Putamen (tissue), 1 donor: ENCODE data around the gene MAPK1.
"Not testable (repeated sequence)": the region's sequence is repeated elsewhere in the genome, so short reads cannot be mapped to it uniquely, and the experiment has no call there.

ENCODE experiments used
- DNase-seq: peaks from one replicate; pipeline ENCODE4 v3.0.0-alpha.2; 2016; ENCODE audit warnings: low spot score

Gene MAPK1

GRCh38 chr22:21881841-21882753 lies 14.7 kb upstream of the MAPK1 start:
- no peak for DNase-seq

- peak; percentile 24 for DNase-seq
These were observed 9.2 kb upstream of the MAPK1 start for GRCh38 chr22:21876486-21877176.

GRCh38 chr22:21874953-21875352 lies 7.5 kb upstream of the MAPK1 start:
- not testable (repeated sequence) for DNase-seq

GRCh38 chr22:21873619-21874018 lies 6.2 kb upstream of the MAPK1 start:
- DNase-seq: no peak

- DNase-seq: not testable (repeated sequence)
These were observed 5.3 kb upstream of the MAPK1 start for GRCh38 chr22:21872741-21873140.

DNA sequence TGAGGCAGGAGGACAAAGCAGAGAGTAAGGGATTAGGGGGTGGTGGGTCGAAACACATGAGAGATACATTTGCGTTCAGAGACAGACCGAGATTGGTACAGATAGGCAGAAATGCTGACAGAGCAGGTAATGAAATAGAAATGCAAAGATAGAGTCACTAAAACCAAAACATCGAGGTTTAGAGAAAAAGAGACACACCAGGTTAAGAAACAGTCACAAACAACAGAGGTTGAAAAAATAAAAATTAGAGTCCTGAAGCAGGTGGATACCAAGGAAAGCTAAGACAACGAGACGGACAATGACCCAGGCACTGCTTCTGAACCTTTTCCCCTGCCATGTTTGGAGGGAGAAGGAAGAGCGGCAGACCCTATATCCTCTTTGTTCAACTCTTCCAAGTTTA lies 1.2 kb upstream of the MAPK1 start:
- no peak for DNase-seq

DNA sequence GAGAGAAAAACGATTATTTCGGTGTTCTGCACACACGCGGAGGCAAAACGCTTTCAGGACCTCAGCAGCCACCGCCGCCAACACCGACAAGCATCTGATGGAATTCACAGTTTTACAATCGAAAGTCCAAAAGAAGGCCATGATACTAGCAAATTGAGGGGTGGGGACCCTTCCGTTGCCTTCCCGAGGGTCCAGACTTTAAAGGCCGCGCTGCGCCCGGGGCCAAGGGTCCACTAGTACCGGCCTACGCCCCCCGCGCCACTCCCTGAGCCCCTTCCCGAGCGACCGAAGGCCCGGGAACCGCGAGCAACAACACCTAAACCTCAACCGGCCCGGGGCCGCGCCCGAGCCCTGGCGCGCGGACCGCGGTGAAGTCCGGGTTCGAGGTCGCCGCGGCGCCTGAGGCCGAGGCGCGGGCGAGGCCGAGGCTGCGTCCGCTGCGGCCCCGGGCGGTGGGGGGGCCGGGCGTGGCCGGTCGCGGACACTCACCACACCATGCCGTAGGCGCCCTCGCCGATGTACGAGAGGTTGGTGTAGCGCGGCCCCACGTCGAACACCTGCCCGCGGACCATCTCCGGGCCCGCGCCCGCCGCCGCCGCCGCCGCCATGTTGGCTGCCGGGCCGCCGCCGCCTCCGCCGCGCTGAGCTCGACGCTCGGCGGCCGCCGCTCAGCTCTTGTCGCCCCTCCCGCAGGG lies 465 bp downstream of the MAPK1 start:
- no peak for DNase-seq

GRCh38 chr22:21865041-21865440 lies 2.4 kb downstream of the MAPK1 start:
- DNase-seq: no peak

- DNase-seq: no peak
These were observed 4.8 kb downstream of the MAPK1 start for GRCh38 chr22:21862386-21863245.

- DNase-seq: no peak
These were observed 5.6 kb downstream of the MAPK1 start for GRCh38 chr22:21861851-21862250.

GRCh38 chr22:21861264-21861848 lies 6.1 kb downstream of the MAPK1 start:
- no peak for DNase-seq

DNA sequence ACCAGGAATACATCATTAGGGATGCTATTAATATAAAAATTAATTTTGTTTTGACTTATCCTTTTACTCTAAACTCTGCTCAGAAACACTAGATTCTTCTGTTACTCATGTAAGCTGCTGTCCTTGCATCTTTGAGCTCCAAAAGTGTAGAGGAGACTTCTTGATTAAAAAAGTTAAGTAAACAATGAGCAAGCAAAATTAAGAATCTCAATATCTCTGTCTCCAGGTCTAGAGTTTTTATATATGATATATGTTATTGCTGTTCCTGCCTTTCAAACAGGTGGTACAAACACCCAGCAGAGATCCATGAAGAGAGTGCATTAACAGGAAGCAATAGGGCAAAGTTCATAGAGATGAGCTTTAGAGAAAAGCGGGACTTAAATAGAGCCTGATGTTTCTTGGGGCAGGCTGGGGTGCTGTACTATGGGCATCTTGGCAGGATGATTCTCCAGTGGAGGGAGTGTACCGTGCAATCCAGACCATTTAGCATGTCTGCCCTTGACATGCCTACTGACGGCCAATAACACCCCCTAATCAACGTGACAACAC lies 6.9 kb downstream of the MAPK1 start:
- no peak for DNase-seq

DNA sequence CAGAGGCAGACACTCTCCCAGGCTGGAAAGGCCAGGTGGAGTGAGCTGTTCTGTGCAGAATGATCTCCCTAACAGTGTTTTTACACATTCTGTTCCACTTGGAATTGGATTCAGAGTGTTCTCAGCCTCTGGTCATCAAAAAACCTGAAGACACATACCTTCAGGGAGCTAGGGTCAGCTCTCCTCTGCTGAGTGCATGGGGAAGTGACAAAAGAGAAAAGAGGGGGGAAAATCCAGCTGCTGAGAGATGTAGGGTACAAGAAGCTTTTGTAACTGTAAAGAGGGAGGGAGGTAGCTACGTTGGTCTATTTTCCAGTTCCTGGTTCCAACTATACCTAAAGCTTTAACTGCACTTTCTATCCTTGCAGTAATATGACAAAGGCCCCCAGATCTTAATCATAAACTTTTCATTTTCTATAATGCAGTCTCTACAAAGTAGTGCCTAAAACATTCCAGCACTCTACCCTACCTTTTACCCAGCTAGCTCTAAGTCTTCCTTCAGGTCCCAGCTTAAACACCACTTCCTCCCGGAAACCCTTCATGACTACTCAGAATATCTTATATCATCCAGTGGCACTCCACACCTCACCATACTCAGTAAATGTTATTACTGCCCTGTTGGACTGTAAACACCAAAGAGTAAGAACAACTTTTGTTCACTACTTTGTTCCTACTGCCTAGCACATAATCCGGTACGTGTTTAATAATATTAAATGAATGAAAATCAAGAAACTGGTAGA lies 9.2 kb downstream of the MAPK1 start:
- DNase-seq: no peak

- no peak for DNase-seq
These were observed 9.9 kb downstream of the MAPK1 start for GRCh38 chr22:21857481-21857914.

- no peak for DNase-seq
These were observed 10.6 kb downstream of the MAPK1 start for GRCh38 chr22:21856868-21857267.

DNA sequence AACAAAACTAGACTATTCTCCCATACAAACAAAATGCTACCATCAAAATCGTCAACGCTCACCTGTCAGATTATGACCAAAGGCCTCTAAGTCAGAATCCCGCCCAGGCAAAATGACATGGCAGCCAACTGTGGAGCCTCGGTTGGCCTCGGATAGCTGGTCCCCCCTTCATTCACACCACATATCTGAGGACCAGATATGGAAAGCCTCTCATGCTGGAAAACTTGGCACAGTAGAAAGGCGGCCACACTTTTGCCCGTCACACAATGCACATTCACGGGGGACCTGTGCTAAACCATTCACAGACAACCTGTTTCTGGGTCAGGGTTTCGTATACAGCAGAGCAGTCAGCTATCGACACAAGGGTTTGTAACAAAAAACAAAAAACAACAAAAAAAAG lies 11.2 kb downstream of the MAPK1 start:
- DNase-seq: no peak

DNA sequence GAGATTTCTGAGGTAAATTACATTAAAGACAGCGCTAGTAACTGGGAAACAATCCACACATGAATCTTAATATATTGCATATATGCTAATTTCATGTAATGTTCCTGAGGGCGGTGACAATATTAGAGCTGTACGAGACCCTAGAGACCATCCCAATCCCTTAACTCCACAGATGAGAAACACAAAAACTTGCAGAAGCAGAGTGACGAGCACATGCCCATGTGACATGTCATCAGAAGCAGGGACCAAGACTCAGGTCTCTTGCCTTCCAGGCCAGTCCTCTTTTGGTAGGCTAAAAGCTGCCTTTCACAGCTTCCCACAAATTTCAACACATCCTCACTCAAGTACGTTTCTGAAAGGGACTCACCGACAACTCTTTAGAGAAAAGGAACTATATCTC lies 11.8 kb downstream of the MAPK1 start:
- DNase-seq: no peak

DNA sequence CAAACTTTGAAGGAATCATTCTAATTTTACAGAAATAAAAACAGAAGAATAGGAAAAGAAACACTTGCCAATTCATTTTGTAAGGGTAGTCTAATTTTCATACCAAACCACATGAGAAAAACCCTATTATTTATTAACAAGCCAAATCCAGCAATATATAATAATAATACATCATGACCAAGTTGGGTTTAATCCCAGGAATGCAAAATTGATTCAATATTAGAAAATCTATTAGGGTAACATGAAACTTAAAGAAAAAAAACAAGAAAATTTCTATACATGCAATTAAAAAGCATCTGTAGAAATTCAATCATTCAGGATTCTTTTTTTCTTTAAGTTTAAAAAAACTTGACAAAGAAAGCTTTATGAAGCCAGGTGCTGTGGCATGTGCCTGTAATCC lies 16.8 kb downstream of the MAPK1 start:
- no peak for DNase-seq

- no peak for DNase-seq
These were observed 18.0 kb downstream of the MAPK1 start for GRCh38 chr22:21849489-21849888.

GRCh38 chr22:21848057-21848456 lies 19.4 kb downstream of the MAPK1 start:
- not testable (repeated sequence) for DNase-seq
